Measurements from ENCODE around the gene DIPK1B. TPM values are rescaled to one million over a fixed set of nuclear protein-coding genes. Genes with fewer than 3 reads are reported as not detected.

DIPK1B gene
- total RNA-seq, 6 donors from 2014 or later: 9.7 to 24.1 (median 17.0) TPM

- DNase-seq (no peak), ATAC-seq (ENCODE audit: low FRiP score in 2 of 2) (no peak)
- Histone ChIP-seq H3K27ac (no peak overlapping the region), H3K9me3 (no peaks in the 10 kb centered on the region), H3K4me3 (peak overlapping the region in 1 of 4 donors; percentile 16), H3K4me1 (peaks cover 53 to 86% (median 61%) of the 10 kb centered on the region in 4 donors), H3K36me3 (peaks cover 27 to 52% (median 48%) of the 10 kb centered on the region in 4 donors), H3K27me3 (no peaks in the 10 kb centered on the region)
- TF ChIP-seq POLR2AphosphoS5 (IDR thresholded peaks at IDR 0.05): no peak
- no peak for TF ChIP-seq POLR2A (IDR thresholded peaks at IDR 0.05)
- no peak for TF ChIP-seq EP300 (IDR thresholded peaks at IDR 0.05)
- TF ChIP-seq, protein P1, sequence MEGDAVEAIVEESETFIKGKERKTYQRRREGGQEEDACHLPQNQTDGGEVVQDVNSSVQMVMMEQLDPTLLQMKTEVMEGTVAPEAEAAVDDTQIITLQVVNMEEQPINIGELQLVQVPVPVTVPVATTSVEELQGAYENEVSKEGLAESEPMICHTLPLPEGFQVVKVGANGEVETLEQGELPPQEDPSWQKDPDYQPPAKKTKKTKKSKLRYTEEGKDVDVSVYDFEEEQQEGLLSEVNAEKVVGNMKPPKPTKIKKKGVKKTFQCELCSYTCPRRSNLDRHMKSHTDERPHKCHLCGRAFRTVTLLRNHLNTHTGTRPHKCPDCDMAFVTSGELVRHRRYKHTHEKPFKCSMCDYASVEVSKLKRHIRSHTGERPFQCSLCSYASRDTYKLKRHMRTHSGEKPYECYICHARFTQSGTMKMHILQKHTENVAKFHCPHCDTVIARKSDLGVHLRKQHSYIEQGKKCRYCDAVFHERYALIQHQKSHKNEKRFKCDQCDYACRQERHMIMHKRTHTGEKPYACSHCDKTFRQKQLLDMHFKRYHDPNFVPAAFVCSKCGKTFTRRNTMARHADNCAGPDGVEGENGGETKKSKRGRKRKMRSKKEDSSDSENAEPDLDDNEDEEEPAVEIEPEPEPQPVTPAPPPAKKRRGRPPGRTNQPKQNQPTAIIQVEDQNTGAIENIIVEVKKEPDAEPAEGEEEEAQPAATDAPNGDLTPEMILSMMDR (IDR thresholded peaks at IDR 0.05): no peak
- WGBS, 2 donors: 72 to 75% methylated on average over 6 to 7 of the region's 7 CpGs
These were observed 12.4 kb downstream of the DIPK1B start for GRCh38 chr9:136724772-136725171.

GRCh38 chr9:136725612-136726011, 13.2 kb downstream of the DIPK1B start:
- 74 to 82% methylated on average over 3 to 9 of the region's 10 CpGs for WGBS, 2 donors
- DNase-seq (no peak), ATAC-seq (ENCODE audit: low FRiP score in 2 of 2) (no peak)
- Histone ChIP-seq H3K9me3 (no peaks in the 10 kb centered on the region), H3K27me3 (no peaks in the 10 kb centered on the region), H3K36me3 (peaks cover 27 to 52% (median 48%) of the 10 kb centered on the region in 4 donors), H3K4me1 (peaks cover 46 to 77% (median 53%) of the 10 kb centered on the region in 4 donors), H3K27ac (peak overlapping the region in 2 of 4 donors; percentile 55 to 89), H3K4me3 (peak overlapping the region in 1 of 4 donors; percentile 93)
- TF ChIP-seq, protein P1 (IDR thresholded peaks at IDR 0.05): no peak
- TF ChIP-seq EP300 (IDR thresholded peaks at IDR 0.05): no peak
- no peak for TF ChIP-seq POLR2AphosphoS5 (IDR thresholded peaks at IDR 0.05)
- TF ChIP-seq POLR2A (IDR thresholded peaks at IDR 0.05): no peak

GRCh38 chr9:136726118-136726517, 13.7 kb downstream of the DIPK1B start:
- TF ChIP-seq POLR2AphosphoS5 (IDR thresholded peaks at IDR 0.05) (no peak), POLR2A (IDR thresholded peaks at IDR 0.05) (no peak), EP300 (IDR thresholded peaks at IDR 0.05) (no peak)
- TF ChIP-seq, protein P1 (IDR thresholded peaks at IDR 0.05): no peak
- Histone ChIP-seq H3K9me3 (no peaks in the 10 kb centered on the region), H3K27me3 (no peaks in the 10 kb centered on the region), H3K4me3 (peak overlapping the region in 3 of 4 donors; percentile 59 to 93 (median 63)), H3K36me3 (peaks cover 27 to 52% (median 48%) of the 10 kb centered on the region in 4 donors), H3K27ac (peak overlapping the region in 2 of 4 donors; percentile 55 to 89), H3K4me1 (peaks cover 44 to 72% (median 48%) of the 10 kb centered on the region in 4 donors)
- 42 to 68% methylated on average over 14 to 16 of the region's 16 CpGs for WGBS, 2 donors
- ATAC-seq (ENCODE audit: low FRiP score in 2 of 2): no peak
- DNase-seq: no peak

- Histone ChIP-seq H3K4me3 (peak overlapping the region; percentile 59 to 97 (median 78)), H3K27ac (peak overlapping the region in 2 of 4 donors; percentile 55 to 89), H3K4me1 (peaks cover 40 to 68% (median 47%) of the 10 kb centered on the region in 4 donors), H3K36me3 (peaks cover 27 to 49% (median 45%) of the 10 kb centered on the region in 4 donors), H3K27me3 (no peaks in the 10 kb centered on the region), H3K9me3 (no peaks in the 10 kb centered on the region)
- WGBS, 2 donors: 13 to 15% methylated on average over 13 to 18 of the region's 18 CpGs
- ATAC-seq (ENCODE audit: low FRiP score in 2 of 2) (no peak), DNase-seq (no peak)
- TF ChIP-seq, protein P1 (IDR thresholded peaks at IDR 0.05): peak in 5 of 6 experiments; percentile 30 to 53 (median 49)
- TF ChIP-seq POLR2AphosphoS5 (IDR thresholded peaks at IDR 0.05) (no peak), EP300 (IDR thresholded peaks at IDR 0.05) (no peak)
These were observed 14.3 kb downstream of the DIPK1B start for GRCh38 chr9:136726631-136727191.
